ENCODE data around the gene FBXO47.

DNA sequence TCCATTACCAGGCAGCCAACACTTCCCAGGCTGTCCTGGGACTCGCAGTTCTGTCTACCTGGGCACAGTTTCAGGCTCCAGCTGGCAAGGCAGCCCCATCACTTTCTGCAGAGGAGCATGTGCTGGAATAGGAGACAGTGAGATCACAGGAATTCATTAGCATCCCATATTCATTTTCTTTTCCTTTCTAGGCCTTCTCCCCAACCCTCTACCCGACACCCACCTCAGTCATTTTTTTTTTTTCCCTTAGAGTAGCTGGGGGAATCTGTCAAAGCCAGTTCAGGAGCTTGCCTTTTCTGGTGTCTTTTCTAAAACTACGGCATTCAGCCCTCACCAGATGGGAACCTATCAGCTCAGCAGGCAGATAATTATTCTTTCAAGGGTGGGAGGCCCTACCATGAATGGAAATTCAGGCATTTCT lies 42.4 kb upstream of the FBXO47 start:
- no peak for TF ChIP-seq GATA2 (IDR thresholded peaks at IDR 0.05; ENCODE audit: low read depth, low read length)
- no peak for TF ChIP-seq GATA3 (IDR thresholded peaks at IDR 0.05; ENCODE audit: low read depth, low read length)
